HepG2 (cell line): ENCODE measurements around the gene DPM2. TPM values are rescaled to one million over a fixed set of nuclear protein-coding genes. Genes with fewer than 3 reads are reported as not detected.
A peak's percentile ranks its signal among the peaks of the same experiment; 100 is the strongest.

Experiments used
- CCDC6 ChIP-seq: sonication (generic); formaldehyde crosslinking; IDR thresholded peaks from 2 replicates; pipeline ENCODE4 v1.8.1; 2022; ENCODE audit warnings: mild to moderate bottlenecking, missing genetic modification reagents, moderate library complexity
- E2F5 ChIP-seq: sonication (generic); formaldehyde crosslinking; conservative IDR thresholded peaks from 2 replicates; pipeline ENCODE4 v1.4.0; 2020; ENCODE audit warnings: missing genetic modification reagents
- ETS1 ChIP-seq: sonication (generic); formaldehyde crosslinking; IDR thresholded peaks from 2 replicates; pipeline ENCODE4 v1.4.0; 2020; ENCODE audit warnings: missing genetic modification reagents
- FOXO1 ChIP-seq: sonication (generic); formaldehyde crosslinking; IDR thresholded peaks from 2 replicates; pipeline ENCODE4 v1.4.0; 2020; ENCODE audit warnings: missing genetic modification reagents
- GLI4 ChIP-seq: sonication (generic); formaldehyde crosslinking; IDR thresholded peaks from 2 replicates; pipeline ENCODE4 v1.5.1; 2020; ENCODE audit warnings: missing genetic modification reagents, mild to moderate bottlenecking, moderate library complexity, borderline replicate concordance
- HOXA3 ChIP-seq: sonication (generic); formaldehyde crosslinking; IDR thresholded peaks from 2 replicates; pipeline ENCODE4 v1.5.0; 2020; ENCODE audit warnings: missing genetic modification reagents
- LCORL ChIP-seq, 2 experiments: fragments of 450-650 bp in 1 of 2; sonication (generic) in 1 of 2; formaldehyde crosslinking in 1 of 2; IDR thresholded peaks; 2 replicates each; pipeline versions ENCODE4 v1.5.0 to v1.6.1; 2017 to 2020; ENCODE audit warnings: antibody characterized with exemption in 1 of 2, missing genetic modification reagents in 1 of 2
- LRRFIP1 ChIP-seq: sonication (generic); formaldehyde crosslinking; conservative IDR thresholded peaks from 2 replicates; pipeline ENCODE4 v1.4.0; 2020; ENCODE audit warnings: missing genetic modification reagents
- SNAI1 ChIP-seq: sonication (generic); formaldehyde crosslinking; IDR thresholded peaks from 2 replicates; pipeline ENCODE4 v1.5.0; 2020; ENCODE audit warnings: mild to moderate bottlenecking, missing genetic modification reagents, borderline replicate concordance
- TAF1 ChIP-seq: sonication (generic); formaldehyde crosslinking; IDR thresholded peaks from 2 replicates; pipeline ENCODE4 v1.4.0; 2020; ENCODE audit warnings: missing genetic modification reagents
- TBX3 ChIP-seq: fragments of 450-650 bp; IDR thresholded peaks from 2 replicates; pipeline ENCODE4 v1.6.1; 2017; ENCODE audit warnings: antibody characterized with exemption, mild to moderate bottlenecking, inconsistent platforms, borderline replicate concordance
- TCF7 ChIP-seq: sonication (generic); IDR thresholded peaks from 2 replicates; pipeline ENCODE4 v1.6.1; 2016; ENCODE audit warnings: antibody characterized with exemption, low read depth
- TSC22D2 ChIP-seq: sonication (generic); formaldehyde crosslinking; IDR thresholded peaks from 2 replicates; pipeline ENCODE4 v1.5.1; 2020; ENCODE audit warnings: missing genetic modification reagents, mild to moderate bottlenecking, borderline replicate concordance
- ZNF280B ChIP-seq: sonication (generic); formaldehyde crosslinking; IDR thresholded peaks from 2 replicates; pipeline ENCODE4 v1.5.0; 2020; ENCODE audit warnings: missing genetic modification reagents, mild to moderate bottlenecking, borderline replicate concordance
- ZNF460 ChIP-seq: sonication (generic); formaldehyde crosslinking; IDR thresholded peaks from 2 replicates; pipeline ENCODE4 v1.5.1; 2020; ENCODE audit warnings: missing genetic modification reagents, mild to moderate bottlenecking, borderline replicate concordance
- ZNF563 ChIP-seq: sonication (generic); formaldehyde crosslinking; IDR thresholded peaks from 2 replicates; pipeline ENCODE4 v1.8.0; 2022; ENCODE audit warnings: mild to moderate bottlenecking, moderate library complexity, missing genetic modification reagents
- ZNF687 ChIP-seq: sonication (generic); formaldehyde crosslinking; IDR thresholded peaks from 2 replicates; pipeline ENCODE4 v1.5.1; 2020; ENCODE audit warnings: mild to moderate bottlenecking, missing genetic modification reagents, moderate library complexity
- polyA plus RNA-seq, 8 experiments: library from polyadenylated mRNA; depleted of rRNA in 3 of 8; stranded (reverse) in 7 of 8; unstranded in 1 of 8; fragments of >200 nt; fragmentation: Illumina TruSeq in 4 of 8; extraction: Trizol in 4 of 8; gene quantifications; 2 replicates each; pipeline versions ENCODE4 v1.2.1 to v1.2.3, GENCODE V29; 2011 to 2016; ENCODE audit warnings: low read depth in 4 of 8, missing spikeins in 1 of 8, mixed read lengths in 1 of 8; ENCODE audit not compliant: insufficient read depth in 1 of 8
- total RNA-seq, 5 experiments: library from RNA; depleted of rRNA; stranded (reverse); fragments of >200 nt; fragmentation: Illumina TruSeq; extraction: Trizol; gene quantifications; 2 replicates each; pipeline ENCODE4 v1.2.3, GENCODE V29; 2016; ENCODE audit warnings: low read depth in 1 of 5

The DPM2 gene
- total and polyA plus RNA-seq, 2 of the 13 experiments (the other 11 are each of a cell fraction or from before 2014, with no cell fraction given): 24.8 to 35.3 TPM

- peak; percentile 81 for TF ChIP-seq ZNF687 (CRISPR knock-in tag)
- TF ChIP-seq FOXO1 (CRISPR knock-in tag): no peak
- 0 out of 2 replicates have a peak, but pooled peaks have one; percentile 49 for TF ChIP-seq GLI4
- TF ChIP-seq SNAI1 (CRISPR knock-in tag): no peak
- TF ChIP-seq HOXA3: no peak
- no peak for TF ChIP-seq ETS1 (CRISPR knock-in tag)
- TF ChIP-seq LCORL (IDR thresholded peaks at IDR 0.05): no peak
- 0 out of 2 replicates have a peak, but pooled peaks have one; percentile 25 for TF ChIP-seq LCORL (CRISPR knock-in tag; IDR thresholded peaks at IDR 0.05)
- 0 out of 2 replicates have a peak, but pooled peaks have one; percentile 48 for TF ChIP-seq ZNF280B (CRISPR knock-in tag)
- TF ChIP-seq ZNF460: no peak
- TF ChIP-seq ZNF563 (CRISPR knock-in tag): 0 out of 2 replicates have a peak, but pooled peaks have one; percentile 32
- peak; percentile 35 for TF ChIP-seq TAF1 (CRISPR knock-in tag)
- TF ChIP-seq TBX3: no peak
- TF ChIP-seq CCDC6: no peak
- TF ChIP-seq E2F5 (CRISPR knock-in tag): no peak
- TF ChIP-seq TCF7: no peak
- TF ChIP-seq TSC22D2: no peak
- no peak for TF ChIP-seq LRRFIP1 (CRISPR knock-in tag)
These were observed 21.6 kb downstream of the DPM2 start (continued) for GRCh38 chr9:127915801-127916719.
